Liver (tissue), 9 donors: Measurements from ENCODE around the gene GMPR. TPM values are rescaled to one million over a fixed set of nuclear protein-coding genes. Genes with fewer than 3 reads are reported as not detected.

Source experiments
- DNase-seq: peaks from one replicate; pipeline ENCODE4 v3.0.0-alpha.2; 2017; ENCODE audit warnings: low spot score
- H3K27ac ChIP-seq, 2 donors: one replicate each; pipeline ENCODE4 v1.7.0; 2013; ENCODE audit warnings: inconsistent platforms in 2 of 2, low read length in 2 of 2, control low read depth in 1 of 2, low read depth in 1 of 2, mild to moderate bottlenecking in 1 of 2
- H3K27me3 ChIP-seq, 4 donors: one replicate each; pipeline versions ENCODE4 v1.6.1 to v1.7.0; 2013; ENCODE audit warnings: low read length in 3 of 4, inconsistent platforms in 1 of 4, mild to moderate bottlenecking in 1 of 4, moderate library complexity in 1 of 4; ENCODE audit not compliant: control insufficient read depth in 4 of 4, insufficient read depth in 4 of 4
- H3K36me3 ChIP-seq, 4 donors: one replicate each; pipeline versions ENCODE4 v1.6.1 to v1.7.0; 2013; ENCODE audit warnings: low read length in 3 of 4, mild to moderate bottlenecking in 3 of 4, low read depth in 1 of 4, moderate library complexity in 1 of 4; ENCODE audit not compliant: control insufficient read depth in 4 of 4, insufficient read depth in 3 of 4
- H3K4me1 ChIP-seq, 4 donors: one replicate each; pipeline versions ENCODE4 v1.6.1 to v1.7.0; 2013; ENCODE audit warnings: low read length in 3 of 4, mild to moderate bottlenecking in 3 of 4, moderate library complexity in 1 of 4; ENCODE audit not compliant: control insufficient read depth in 4 of 4, insufficient read depth in 4 of 4
- H3K4me3 ChIP-seq, 3 donors: one replicate each; pipeline versions ENCODE4 v1.6.1 to v1.7.0; 2013; ENCODE audit warnings: low read length in 3 of 3, control low read depth in 1 of 3, low read depth in 1 of 3, mild to moderate bottlenecking in 1 of 3
- H3K9ac ChIP-seq, 2 donors: one replicate each; pipeline ENCODE4 v1.7.0; 2013; ENCODE audit warnings: low read length in 2 of 2, mild to moderate bottlenecking in 2 of 2, moderate library complexity in 2 of 2, control low read depth in 1 of 2, low read depth in 1 of 2
- H3K9me3 ChIP-seq, 4 donors: one replicate each; pipeline versions ENCODE4 v1.6.1 to v1.7.0; 2013; ENCODE audit warnings: low read length in 3 of 4; ENCODE audit not compliant: control insufficient read depth in 4 of 4
- ATF3 ChIP-seq: IDR thresholded peaks from 2 replicates; pipeline ENCODE4 v1.6.1; 2016; ENCODE audit warnings: antibody characterized with exemption
- CTCF ChIP-seq: fragments of 150-350 bp; IDR thresholded peaks from 2 replicates; pipeline ENCODE4 v1.5.1; 2017; ENCODE audit warnings: improper control_type of control experiment, low read depth, low read length; ENCODE audit not compliant: missing input control
- EGR1 ChIP-seq, 2 donors: IDR thresholded peaks; 2 replicates each; pipeline ENCODE4 v1.6.1; 2016 to 2018; ENCODE audit warnings: antibody characterized with exemption in 2 of 2, low read depth in 2 of 2
- FOXA1 ChIP-seq: IDR thresholded peaks from 2 replicates; pipeline ENCODE4 v1.6.1; 2016; ENCODE audit warnings: antibody characterized with exemption
- FOXA2 ChIP-seq: IDR thresholded peaks from 2 replicates; pipeline ENCODE4 v1.6.1; 2016; ENCODE audit warnings: antibody characterized with exemption
- GABPA ChIP-seq, 2 donors: IDR thresholded peaks in 1 of 2; conservative IDR thresholded peaks in 1 of 2; 2 replicates each; pipeline ENCODE4 v1.6.1; 2016; ENCODE audit warnings: antibody characterized with exemption in 2 of 2, mild to moderate bottlenecking in 1 of 2, moderate library complexity in 1 of 2
- HNF4A ChIP-seq, 2 donors: conservative IDR thresholded peaks; 2 replicates each; pipeline ENCODE4 v1.6.1; 2016; ENCODE audit warnings: antibody characterized with exemption in 2 of 2, mild to moderate bottlenecking in 2 of 2
- HNF4G ChIP-seq: IDR thresholded peaks from 2 replicates; pipeline ENCODE4 v1.6.1; 2016; ENCODE audit warnings: antibody characterized with exemption
- JUND ChIP-seq, 2 donors: IDR thresholded peaks; 2 replicates each; pipeline ENCODE4 v1.6.1; 2016; ENCODE audit warnings: antibody characterized with exemption in 2 of 2
- MAX ChIP-seq: IDR thresholded peaks from 2 replicates; pipeline ENCODE4 v1.6.1; 2016; ENCODE audit warnings: antibody characterized with exemption
- NR2F2 ChIP-seq: IDR thresholded peaks from 2 replicates; pipeline ENCODE4 v1.6.1; 2016; ENCODE audit warnings: antibody characterized with exemption
- RAD21 ChIP-seq, 2 donors: IDR thresholded peaks; 2 replicates each; pipeline ENCODE4 v1.6.1; 2016; ENCODE audit warnings: antibody characterized with exemption in 2 of 2, mild to moderate bottlenecking in 2 of 2
- REST ChIP-seq: IDR thresholded peaks from 2 replicates; pipeline ENCODE4 v1.6.1; 2016; ENCODE audit warnings: antibody characterized with exemption, mild to moderate bottlenecking
- RXRA ChIP-seq, 2 donors: IDR thresholded peaks; 2 replicates each; pipeline ENCODE4 v1.6.1; 2017 to 2018; ENCODE audit warnings: antibody characterized with exemption in 2 of 2, mild to moderate bottlenecking in 1 of 2
- SP1 ChIP-seq: IDR thresholded peaks from 2 replicates; pipeline ENCODE4 v1.6.1; 2018; ENCODE audit warnings: antibody characterized with exemption, mild to moderate bottlenecking
- TAF1 ChIP-seq: conservative IDR thresholded peaks from 2 replicates; pipeline ENCODE4 v1.6.1; 2016; ENCODE audit warnings: antibody characterized with exemption, mild to moderate bottlenecking
- YY1 ChIP-seq: IDR thresholded peaks from 2 replicates; pipeline ENCODE4 v1.6.1; 2016; ENCODE audit warnings: antibody characterized with exemption, mild to moderate bottlenecking
- ZBTB33 ChIP-seq: IDR thresholded peaks from 2 replicates; pipeline ENCODE4 v1.6.1; 2016; ENCODE audit warnings: antibody characterized with exemption
- WGBS: extraction: QIAGEN DNeasy Blood & Tissue Kit; methylation state at CpG from one replicate; pipeline ENCODE4 v1.1.7; 2013; 5-methylcytosine and 5-hydroxymethylcytosine counted together
- polyA plus RNA-seq, 2 donors: library from polyadenylated mRNA; stranded (reverse) in 1 of 2; unstranded in 1 of 2; fragments of 200-250 nt in 1 of 2; fragments of >200 nt in 1 of 2; fragmentation: Nextera tagmentation in 1 of 2; extraction: Ambion mirVana in 1 of 2; gene quantifications; one replicate each; pipeline versions ENCODE4 v1.2.1 to v1.2.3, GENCODE V29; 2013 to 2015
- total RNA-seq, 2 donors: library from RNA; depleted of rRNA; stranded (reverse); fragments of >200 nt; gene quantifications; one replicate each; pipeline ENCODE4 v1.2.3, GENCODE V29; 2014
- donor health status: healthy.
- donor health status: healthy.
- donor health status: healthy.
- donor health status: healthy.
- donor health status: healthy.

GMPR gene
- total and polyA plus RNA-seq, 4 donors = 2.1 to 50.2 (median 4.2) TPM

GRCh38 chr6:16232086-16232485 is 6.3 kb upstream of the GMPR start (continued):
- TF ChIP-seq REST = no peak
- TF ChIP-seq YY1 = no peak
- TF ChIP-seq RXRA (IDR thresholded peaks at IDR 0.05) = no peak
- TF ChIP-seq SP1 = no peak
- TF ChIP-seq EGR1 (IDR thresholded peaks at IDR 0.05; ENCODE audit: low read depth in 2 of 2) = no peak
- no peak for TF ChIP-seq FOXA1
- no peak for TF ChIP-seq GABPA (IDR thresholded peaks at IDR 0.05 in 1 of 2, conservative IDR thresholded peaks at IDR 0.05 in 1 of 2)
- TF ChIP-seq TAF1 = no peak

- Histone ChIP-seq H3K9me3 (no peaks in the 10 kb centered on the region), H3K9ac (no peak overlapping the region), H3K27me3 (no peaks in the 10 kb centered on the region), H3K36me3 (no peaks in the 10 kb centered on the region), H3K27ac (no peak overlapping the region), H3K4me1 (peaks cover 0 to 18% (median 3%) of the 10 kb centered on the region in 4 donors), H3K4me3 (no peak overlapping the region)
- TF ChIP-seq FOXA2 = no peak
- no peak for TF ChIP-seq NR2F2
- no peak for TF ChIP-seq EGR1 (IDR thresholded peaks at IDR 0.05; ENCODE audit: low read depth in 2 of 2)
- no peak for TF ChIP-seq HNF4G
- TF ChIP-seq RAD21 (IDR thresholded peaks at IDR 0.05) = no peak
- TF ChIP-seq YY1 = no peak
- TF ChIP-seq JUND (IDR thresholded peaks at IDR 0.05) = no peak
- no peak for TF ChIP-seq RXRA (IDR thresholded peaks at IDR 0.05)
- no peak for TF ChIP-seq SP1
- TF ChIP-seq GABPA (IDR thresholded peaks at IDR 0.05 in 1 of 2, conservative IDR thresholded peaks at IDR 0.05 in 1 of 2) = no peak
- no peak for TF ChIP-seq REST
- TF ChIP-seq FOXA1 = no peak
- TF ChIP-seq CTCF = no peak
- TF ChIP-seq ATF3 = no peak
- no peak for TF ChIP-seq HNF4A (conservative IDR thresholded peaks at IDR 0.05)
- TF ChIP-seq ZBTB33 = no peak
- TF ChIP-seq MAX = no peak
- no peak for DNase-seq
- 63% methylated on average over 4 of the region's 4 CpGs for WGBS
Observed at GRCh38 chr6:16236009-16236501, 2.3 kb upstream of the GMPR start.
